ENCODE measurements around the gene CCDC74A.
"Not testable (repeated sequence)": the region's sequence is repeated elsewhere in the genome, so short reads cannot be mapped to it uniquely, and the experiment has no call there.

Gene CCDC74A

DNA sequence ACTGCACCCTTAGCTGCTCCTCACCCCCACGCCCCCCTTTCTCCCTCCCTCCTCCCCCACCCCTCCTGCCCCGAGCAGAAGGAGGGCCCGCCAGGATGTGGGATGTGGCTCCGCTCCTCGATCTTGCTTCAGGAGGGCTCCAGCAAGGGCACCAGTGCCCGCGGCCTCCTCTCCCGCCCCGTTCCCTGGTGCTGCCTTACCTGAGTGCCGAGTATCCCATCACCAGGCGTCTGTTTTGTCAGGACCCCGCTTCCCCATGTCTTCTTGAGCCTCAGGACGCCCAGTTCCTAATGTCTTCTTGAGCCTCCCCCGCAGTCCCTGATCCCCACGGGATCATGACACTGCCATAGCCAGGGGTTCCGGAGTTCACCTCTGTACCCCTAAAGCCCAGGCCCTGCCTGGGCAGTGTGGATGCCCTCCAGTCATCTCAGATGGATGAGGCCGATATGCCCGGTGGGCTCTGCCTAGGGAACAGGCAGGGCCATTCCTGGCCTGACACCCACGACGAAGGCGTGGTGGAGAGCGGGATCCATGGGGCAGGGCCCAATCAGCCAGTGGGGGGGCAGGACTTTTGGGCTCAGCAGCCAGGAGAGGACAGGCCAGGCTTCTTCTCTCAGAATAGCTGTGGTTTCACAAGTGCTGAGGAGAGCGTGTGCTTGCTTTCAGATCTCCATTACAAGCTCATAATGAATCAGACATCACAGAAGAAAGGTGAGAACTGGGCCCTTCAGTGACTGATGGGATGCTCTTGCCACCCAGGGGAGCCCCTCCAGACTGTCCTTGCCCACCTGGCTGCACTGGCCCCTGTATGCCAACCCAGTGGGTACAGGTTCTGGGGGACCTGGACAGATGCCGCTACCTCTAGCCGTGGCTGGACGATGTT, 1.5 kb downstream of the CCDC74A start:
- not testable (repeated sequence) for DNase-seq (ENCODE audit: low read depth in 3 of 3)

GRCh38 chr2:131529864-131530445, 2.3 kb downstream of the CCDC74A start:
- not testable (repeated sequence) for DNase-seq (ENCODE audit: low read depth in 3 of 3)

DNA sequence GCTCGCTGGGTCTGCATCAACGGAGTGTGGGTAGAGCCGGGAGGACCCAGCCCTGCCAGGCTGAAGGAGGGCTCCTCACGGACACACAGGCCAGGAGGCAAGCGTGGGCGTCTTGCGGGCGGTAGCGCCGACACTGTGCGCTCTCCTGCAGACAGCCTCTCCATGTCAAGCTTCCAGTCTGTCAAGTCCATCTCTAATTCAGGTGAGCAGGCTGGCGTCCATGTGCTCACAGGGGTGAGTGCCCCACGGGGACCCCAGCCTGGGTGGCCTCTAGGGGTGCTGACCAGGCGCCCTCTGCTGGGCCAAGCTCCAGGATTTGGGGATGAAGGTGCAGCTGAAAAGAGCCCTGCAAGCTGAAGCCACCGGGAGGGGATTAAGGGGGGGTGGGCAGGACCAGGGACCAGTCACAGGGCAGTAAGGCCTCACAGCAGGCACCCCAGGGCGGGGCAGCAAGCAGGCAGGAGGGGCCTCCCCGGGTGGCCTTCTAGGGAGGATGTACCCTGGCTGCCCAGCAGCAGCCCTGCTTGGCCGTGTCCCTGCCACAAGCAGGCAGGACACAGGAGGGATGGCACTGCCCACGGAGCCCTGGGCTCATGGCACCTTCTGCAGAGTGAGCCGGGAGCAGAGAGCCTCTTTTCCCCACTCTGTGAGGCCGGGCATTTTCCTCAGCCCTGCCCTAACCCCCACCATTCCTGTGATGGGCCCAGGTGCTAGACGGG, 3.1 kb downstream of the CCDC74A start:
- DNase-seq (ENCODE audit: low read depth in 3 of 3), result not testable (repeated sequence)

DNA sequence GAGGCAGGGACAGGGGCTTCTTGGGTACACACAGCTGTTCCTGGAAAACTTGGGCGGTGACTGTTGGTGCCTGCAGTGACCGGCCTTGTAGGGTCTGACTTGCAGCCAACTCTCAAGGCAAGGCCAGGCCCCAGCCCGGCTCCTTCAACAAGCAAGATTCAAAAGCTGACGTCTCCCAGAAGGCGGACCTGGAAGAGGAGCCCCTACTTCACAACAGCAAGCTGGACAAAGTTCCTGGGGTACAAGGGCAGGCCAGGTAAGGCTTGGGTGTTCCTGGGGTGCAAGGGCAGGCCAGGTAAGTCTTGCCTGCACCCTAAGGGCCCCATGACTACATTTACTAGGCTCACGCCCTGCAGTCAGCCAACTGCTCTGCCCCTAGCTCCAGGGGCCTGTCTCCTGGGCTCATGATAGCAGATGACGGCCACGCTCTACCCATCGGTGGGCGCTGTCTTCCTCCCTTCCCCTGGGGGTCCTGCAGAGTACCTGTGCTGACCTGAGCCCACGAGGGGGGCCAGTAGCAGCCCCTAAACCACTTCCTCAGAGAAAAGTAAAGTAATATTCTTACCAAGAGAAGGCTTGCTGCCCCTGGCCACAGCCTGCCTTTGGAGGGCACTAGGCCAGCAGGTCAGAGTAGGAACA, 4.0 kb downstream of the CCDC74A start:
- DNase-seq (ENCODE audit: low read depth in 3 of 3), result not testable (repeated sequence)

- DNase-seq (ENCODE audit: low read depth in 3 of 3), result not testable (repeated sequence)
Observed at GRCh38 chr2:131532723-131533608, 5.3 kb downstream of the CCDC74A start.

DNA sequence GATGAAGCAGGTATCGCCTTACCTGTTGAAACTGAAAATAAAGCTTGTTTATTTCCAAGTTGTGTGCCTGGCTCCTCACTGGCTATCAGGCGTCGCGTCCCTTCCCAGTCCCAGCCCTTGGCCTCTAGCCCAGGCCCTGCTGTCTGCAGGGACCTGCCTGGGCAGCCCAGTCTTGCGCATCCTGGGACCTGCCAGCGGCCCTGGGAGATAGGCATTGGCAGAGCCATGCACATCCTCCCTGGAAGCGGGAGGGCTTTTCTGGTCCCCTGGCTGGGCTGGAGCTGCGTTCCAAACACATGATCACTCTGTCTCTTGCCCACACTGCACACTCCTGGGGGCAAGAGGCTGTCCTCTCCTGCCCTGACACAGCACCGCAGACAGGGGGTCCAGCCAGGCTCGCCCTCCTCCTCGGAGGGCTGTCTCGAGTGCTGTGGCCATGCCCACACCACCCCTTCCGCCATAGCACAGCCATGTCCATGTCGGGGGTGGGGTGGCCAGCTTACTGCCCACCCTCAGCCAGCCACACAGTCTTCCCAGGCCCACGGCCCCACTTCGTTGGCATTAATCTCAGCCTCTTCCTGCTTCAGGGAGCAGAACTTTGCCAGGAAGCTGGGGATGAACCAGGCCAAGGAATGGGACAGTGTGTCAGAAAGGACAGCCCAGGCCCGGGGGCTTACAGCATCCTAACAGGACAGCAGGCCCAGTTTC, 6.1 kb downstream of the CCDC74A start:
- not testable (repeated sequence) for DNase-seq (ENCODE audit: low read depth in 3 of 3)

DNA sequence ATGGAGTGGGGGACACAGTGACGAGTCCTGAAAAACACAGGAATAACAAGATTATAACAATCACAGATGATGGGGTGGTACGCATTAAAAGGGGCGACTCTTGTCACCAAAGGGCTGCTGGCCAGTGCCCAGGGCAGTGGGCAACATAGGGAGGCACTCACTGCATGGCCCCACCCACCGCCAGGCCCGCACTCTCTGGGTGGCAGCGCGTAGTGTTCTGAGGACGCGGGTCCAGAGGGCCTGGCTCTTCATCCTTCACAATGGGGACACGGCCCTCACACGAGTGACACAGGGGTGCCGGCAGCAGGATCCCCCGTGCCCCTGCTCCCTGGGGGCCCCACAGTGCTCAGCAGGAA, 6.6 kb downstream of the CCDC74A start:
- not testable (repeated sequence) for DNase-seq (ENCODE audit: low read depth in 3 of 3)

- DNase-seq (ENCODE audit: low read depth in 3 of 3), result not testable (repeated sequence)
Observed at GRCh38 chr2:131534965-131535364, 7.3 kb downstream of the CCDC74A start.

GRCh38 chr2:131535526-131535925, 7.8 kb downstream of the CCDC74A start:
- no peak for DNase-seq (ENCODE audit: low read depth in 3 of 3)

DNA sequence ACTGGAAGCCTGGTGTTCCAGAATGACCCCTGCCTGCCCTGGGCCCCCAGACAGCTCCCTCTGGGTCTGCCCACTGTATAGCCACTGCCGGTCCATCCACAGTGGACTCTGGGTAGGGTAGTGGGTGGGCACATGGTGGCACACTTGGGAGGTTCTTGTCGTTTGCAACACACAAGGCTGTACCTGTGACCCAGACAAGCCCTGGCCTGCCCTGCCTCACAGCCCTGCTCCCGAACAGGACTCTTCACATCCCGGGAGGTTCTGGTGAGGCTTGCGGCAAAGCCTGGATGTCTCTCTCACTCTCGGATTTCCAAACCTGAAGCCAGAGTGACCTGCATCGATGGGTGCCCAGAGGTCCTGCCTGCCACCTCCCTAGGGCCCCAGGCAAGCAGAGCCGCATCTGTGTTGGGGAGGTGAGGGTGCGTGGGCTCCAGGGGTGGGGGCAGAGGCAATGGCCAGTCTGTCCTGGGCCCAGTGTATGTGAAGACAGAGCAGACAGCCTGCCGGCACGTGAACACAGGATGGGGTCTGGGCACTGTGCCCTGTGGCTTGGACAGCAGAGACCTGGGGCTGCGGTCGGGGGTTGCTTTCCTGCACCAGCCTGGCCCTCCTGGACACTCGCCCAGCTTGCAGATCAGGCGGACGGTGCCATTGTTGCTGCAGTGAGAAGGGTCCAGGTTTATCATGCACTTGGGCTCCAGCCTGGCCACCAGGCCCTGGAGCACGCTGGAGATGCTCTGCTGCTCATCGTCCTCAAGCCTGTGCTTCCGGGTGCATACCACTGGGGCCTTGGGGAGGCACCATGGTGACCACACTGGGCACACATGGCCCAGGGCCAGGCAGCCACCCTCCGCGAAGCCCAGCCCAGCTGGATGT, 8.5 kb downstream of the CCDC74A start:
- DNase-seq (ENCODE audit: low read depth in 3 of 3), result not testable (repeated sequence)

DNA sequence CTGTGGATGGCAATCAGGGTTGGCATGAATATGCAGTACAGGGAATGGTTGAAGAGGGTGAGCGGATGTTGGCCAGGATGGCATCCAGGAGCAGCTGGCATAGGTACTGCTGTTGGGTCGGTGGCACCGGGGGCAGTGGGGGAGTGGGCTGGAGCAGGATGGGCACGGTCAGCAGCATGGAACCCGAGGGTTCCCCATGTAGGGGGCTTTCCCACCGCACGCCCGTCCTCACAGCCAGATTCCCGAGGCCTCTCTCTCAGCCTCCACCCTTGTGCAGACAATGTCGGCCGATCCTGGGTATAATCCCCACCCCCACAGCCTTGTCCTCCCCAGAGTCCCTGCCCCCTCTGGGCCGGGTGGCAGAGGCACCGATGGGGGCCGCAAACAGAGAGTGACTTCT, 9.2 kb downstream of the CCDC74A start:
- not testable (repeated sequence) for DNase-seq (ENCODE audit: low read depth in 3 of 3)

- not testable (repeated sequence) for DNase-seq (ENCODE audit: low read depth in 3 of 3)
Observed at GRCh38 chr2:131538856-131539255, 11.2 kb downstream of the CCDC74A start.

GRCh38 chr2:131542438-131543384, 15.0 kb downstream of the CCDC74A start:
- no peak for DNase-seq (ENCODE audit: low read depth in 3 of 3)

DNA sequence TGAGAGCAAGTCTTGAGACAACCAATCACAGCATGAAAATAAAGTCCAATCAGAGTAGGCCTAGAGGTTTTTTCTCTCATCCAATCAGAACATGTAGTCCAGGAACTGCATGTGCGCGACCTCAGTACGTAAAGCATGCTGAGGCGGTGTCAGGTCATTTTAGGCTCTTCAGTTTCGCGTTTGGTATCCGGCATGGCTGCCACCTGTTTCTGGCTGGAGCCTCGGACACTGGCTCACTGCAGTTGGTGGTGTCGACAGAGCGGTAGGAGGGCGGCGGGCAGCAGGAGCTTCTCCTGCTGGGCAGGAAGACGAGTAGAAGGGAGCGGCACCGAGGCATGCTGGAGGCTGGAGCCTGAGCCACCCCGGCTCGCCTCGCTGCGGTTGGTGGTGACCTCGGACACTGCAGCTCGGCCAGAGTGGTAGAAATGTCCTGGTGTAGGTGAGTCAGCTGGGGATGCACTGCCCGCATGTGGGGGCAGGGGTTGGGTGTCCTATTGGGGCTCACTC, 15.8 kb downstream of the CCDC74A start:
- DNase-seq (ENCODE audit: low read depth in 3 of 3), result no peak

- not testable (repeated sequence) for DNase-seq (ENCODE audit: low read depth in 3 of 3)
Observed at GRCh38 chr2:131544006-131544812, 16.5 kb downstream of the CCDC74A start.

DNA sequence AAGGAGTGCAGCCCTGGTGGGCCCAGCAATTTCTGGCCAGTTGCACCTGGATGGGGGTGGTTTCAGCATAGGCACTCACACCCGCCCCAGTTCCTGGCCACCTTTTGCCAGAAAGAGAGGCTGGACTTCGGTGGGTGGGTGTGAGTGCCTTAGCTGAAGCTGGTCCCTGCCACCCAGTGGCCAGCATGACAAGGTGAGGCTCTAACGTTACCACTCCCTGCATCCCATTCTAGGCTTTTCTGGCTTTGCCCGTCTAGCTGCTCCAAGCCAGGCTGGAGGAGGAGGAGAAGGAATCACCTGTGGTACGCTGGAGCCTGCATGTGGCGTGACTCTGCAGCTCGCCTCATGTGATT, 17.1 kb downstream of the CCDC74A start:
- not testable (repeated sequence) for DNase-seq (ENCODE audit: low read depth in 3 of 3)

- DNase-seq (ENCODE audit: low read depth in 3 of 3), result no peak
Observed at GRCh38 chr2:131552871-131553270, 25.2 kb downstream of the CCDC74A start.

All from stimulated activated CD4-positive, alpha-beta T cell treated with anti-CD3 and anti-CD28 coated beads, TNF-alpha, amount 100 ng/mL, for 24 hours (primary cell).